PC-9 (cell line): ENCODE data around the gene METTL17. TPM values are rescaled to one million over a fixed set of nuclear protein-coding genes. Genes with fewer than 3 reads are reported as not detected.

ENCODE experiments used
- BruUV-seq: library from RNA; stranded (reverse); fragments of 400-500 nt; replicated peaks from 2 replicates; lab custom pipeline; 2021; lab: Mats Ljungman, UMichigan
- CTCF ChIA-PET: fragments of 300-600 bp; sonication (Branson Sonifier 250); formaldehyde crosslinking; loops from one replicate; lab custom pipeline; 2022; ENCODE audit warnings: antibody characterized with exemption; lab: Charles Lee
- POLR2A ChIA-PET: fragments of 300-600 bp; sonication (Branson Sonifier 250); formaldehyde crosslinking; loops from one replicate; lab custom pipeline; 2022; ENCODE audit warnings: antibody characterized with exemption; ENCODE audit not compliant: unreplicated experiment; lab: Charles Lee
- DNase-seq, 2 experiments: peaks; one replicate each; pipeline versions ENCODE4 v3.0.0 to v3.0.0-alpha.2; 2015 to 2022; ENCODE audit warnings: mixed read lengths in 1 of 2
- H2AFZ ChIP-seq: fragments of 200-600 bp; sonication (generic); 2 replicates; pipeline ENCODE4 v1.8.1; 2017; ENCODE audit warnings: antibody characterized with exemption
- H3F3A ChIP-seq: fragments of 200-600 bp; sonication (generic); 2 replicates; pipeline ENCODE4 v1.8.1; 2017; ENCODE audit warnings: antibody characterized with exemption, mild to moderate bottlenecking, low read depth; ENCODE audit not compliant: insufficient read depth
- H3K27ac ChIP-seq: fragments of 200-600 bp; sonication (generic); 2 replicates; pipeline ENCODE4 v1.6.1; 2016; ENCODE audit warnings: mixed run types
- H3K27me3 ChIP-seq: fragments of 200-600 bp; sonication (generic); 2 replicates; pipeline ENCODE4 v1.6.1; 2016; ENCODE audit warnings: low read depth, mixed run types; ENCODE audit not compliant: insufficient read depth
- H3K36me3 ChIP-seq: fragments of 200-600 bp; sonication (generic); 2 replicates; pipeline ENCODE4 v1.6.1; 2016; ENCODE audit warnings: low read depth, mixed run types
- H3K4me1 ChIP-seq: fragments of 200-600 bp; sonication (generic); replicated peaks from 2 replicates; pipeline ENCODE4 v1.6.1; 2016; ENCODE audit warnings: mixed run types; ENCODE audit not compliant: insufficient read depth
- H3K4me2 ChIP-seq: fragments of 200-600 bp; sonication (generic); 2 replicates; pipeline ENCODE4 v1.6.1; 2017; ENCODE audit warnings: mixed run types
- H3K4me3 ChIP-seq: fragments of 200-600 bp; sonication (generic); 2 replicates; pipeline ENCODE4 v1.6.1; 2016; ENCODE audit warnings: mixed run types
- H3K79me2 ChIP-seq: fragments of 200-600 bp; sonication (generic); 2 replicates; pipeline ENCODE4 v1.6.1; 2017; ENCODE audit warnings: low read depth, mixed run types
- H3K9me2 ChIP-seq: fragments of 200-600 bp; sonication (generic); 2 replicates; pipeline ENCODE4 v1.8.1; 2017; ENCODE audit warnings: mild to moderate bottlenecking; ENCODE audit not compliant: insufficient read depth
- H3K9me3 ChIP-seq: fragments of 200-600 bp; sonication (generic); 2 replicates; pipeline ENCODE4 v1.8.1; 2016; ENCODE audit warnings: low read depth; ENCODE audit not compliant: insufficient read depth
- H4K20me1 ChIP-seq: fragments of 200-600 bp; sonication (generic); 2 replicates; pipeline ENCODE4 v1.8.1; 2017; ENCODE audit not compliant: insufficient read depth
- EZH2 ChIP-seq: fragments of 200-600 bp; sonication (generic); IDR thresholded peaks from 2 replicates; pipeline ENCODE4 v1.8.0; 2017; ENCODE audit warnings: antibody characterized with exemption, low read depth
- intact Hi-C: fragments of 100-400 bp; cut with micrococcal nuclease; formaldehyde crosslinking; loops from one replicate; pipeline ENCODE4 v1.10.0; 2022; ENCODE audit not compliant: unreplicated experiment
- total RNA-seq: library from RNA; stranded (reverse); gene quantifications from 2 replicates; pipeline ENCODE4 v1.2.3, GENCODE V29; 2021
- TF ChIP-seq, protein P1 (sequence below): fragments of 200-600 bp; sonication (generic); conservative IDR thresholded peaks from 2 replicates; pipeline ENCODE4 v1.6.1; 2017; ENCODE audit warnings: mixed run types, antibody characterized with exemption, mild to moderate bottlenecking, moderate library complexity

The METTL17 gene
- total RNA-seq, 1 experiment from 2014 or later, result 51.2 TPM

DNA sequence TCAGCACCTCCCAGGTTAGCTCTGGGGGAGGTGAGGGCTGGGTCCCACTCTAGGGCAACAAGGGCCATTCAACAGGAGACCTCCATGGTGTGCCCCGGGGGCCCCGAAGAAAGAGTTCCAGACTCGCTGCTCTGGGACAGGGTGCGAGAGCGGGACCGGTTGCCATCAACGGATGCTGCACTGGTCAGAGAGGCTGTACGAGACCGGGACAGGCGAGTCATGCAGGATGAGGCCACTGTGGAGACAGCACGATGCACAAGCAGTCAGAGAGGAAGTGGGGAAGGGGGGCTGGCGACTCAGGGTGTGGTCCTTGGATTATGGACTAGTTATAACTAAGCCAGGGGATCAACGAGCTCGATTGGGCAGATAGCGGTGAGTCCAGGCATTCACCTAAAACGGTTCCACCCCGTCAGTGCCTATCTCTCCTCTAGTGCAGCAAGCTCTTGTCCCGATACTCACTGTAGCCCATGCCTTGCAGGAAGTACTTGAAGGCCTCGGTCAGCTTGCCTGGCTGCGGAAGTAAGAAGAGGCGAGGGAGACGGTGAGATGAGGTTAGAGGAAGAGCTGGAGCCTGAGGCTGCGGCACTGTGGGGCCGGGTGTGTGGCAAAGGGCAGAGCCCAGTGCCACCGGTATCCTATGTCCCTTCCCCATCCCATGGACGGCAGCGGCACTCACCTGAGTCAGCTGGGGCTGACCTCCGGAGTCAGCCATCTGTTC is 27.9 kb downstream of the METTL17 start:
- H3K4me1 ChIP-seq, result no peaks in the 10 kb centered on the region
- H3K9me3 ChIP-seq, result no peaks in the 10 kb centered on the region
- H3K79me2 ChIP-seq, result no peaks in the 10 kb centered on the region
- POLR2A ChIA-PET, result no interaction called here
- CTCF ChIA-PET, result interaction anchor here (0.9 kb wide), 1 partner anchor 47 kb away, joined by 3 read pairs; no protein-coding TSS in a partner anchor
- H3K4me3 ChIP-seq, result no peak overlapping the region
- no peak for DNase-seq
- TF ChIP-seq, protein P1, sequence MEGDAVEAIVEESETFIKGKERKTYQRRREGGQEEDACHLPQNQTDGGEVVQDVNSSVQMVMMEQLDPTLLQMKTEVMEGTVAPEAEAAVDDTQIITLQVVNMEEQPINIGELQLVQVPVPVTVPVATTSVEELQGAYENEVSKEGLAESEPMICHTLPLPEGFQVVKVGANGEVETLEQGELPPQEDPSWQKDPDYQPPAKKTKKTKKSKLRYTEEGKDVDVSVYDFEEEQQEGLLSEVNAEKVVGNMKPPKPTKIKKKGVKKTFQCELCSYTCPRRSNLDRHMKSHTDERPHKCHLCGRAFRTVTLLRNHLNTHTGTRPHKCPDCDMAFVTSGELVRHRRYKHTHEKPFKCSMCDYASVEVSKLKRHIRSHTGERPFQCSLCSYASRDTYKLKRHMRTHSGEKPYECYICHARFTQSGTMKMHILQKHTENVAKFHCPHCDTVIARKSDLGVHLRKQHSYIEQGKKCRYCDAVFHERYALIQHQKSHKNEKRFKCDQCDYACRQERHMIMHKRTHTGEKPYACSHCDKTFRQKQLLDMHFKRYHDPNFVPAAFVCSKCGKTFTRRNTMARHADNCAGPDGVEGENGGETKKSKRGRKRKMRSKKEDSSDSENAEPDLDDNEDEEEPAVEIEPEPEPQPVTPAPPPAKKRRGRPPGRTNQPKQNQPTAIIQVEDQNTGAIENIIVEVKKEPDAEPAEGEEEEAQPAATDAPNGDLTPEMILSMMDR, result no peak
- TF ChIP-seq EZH2, result no peak
- no peak overlapping the region for H2AFZ ChIP-seq
- no peaks in the 10 kb centered on the region for H3K27me3 ChIP-seq
- no peak overlapping the region for H3K27ac ChIP-seq
- no peaks in the 10 kb centered on the region for H4K20me1 ChIP-seq
- no peaks in the 10 kb centered on the region for H3K36me3 ChIP-seq
- BruUV-seq, result no TSS peak
- H3K9me2 ChIP-seq, result no peaks in the 10 kb centered on the region
- intact Hi-C loops, result loop anchor here (10.0 kb wide), 1 partner anchor 47 kb away; no protein-coding TSS in a partner anchor
- no peaks in the 10 kb centered on the region for H3F3A ChIP-seq
- no peak overlapping the region for H3K4me2 ChIP-seq

DNA sequence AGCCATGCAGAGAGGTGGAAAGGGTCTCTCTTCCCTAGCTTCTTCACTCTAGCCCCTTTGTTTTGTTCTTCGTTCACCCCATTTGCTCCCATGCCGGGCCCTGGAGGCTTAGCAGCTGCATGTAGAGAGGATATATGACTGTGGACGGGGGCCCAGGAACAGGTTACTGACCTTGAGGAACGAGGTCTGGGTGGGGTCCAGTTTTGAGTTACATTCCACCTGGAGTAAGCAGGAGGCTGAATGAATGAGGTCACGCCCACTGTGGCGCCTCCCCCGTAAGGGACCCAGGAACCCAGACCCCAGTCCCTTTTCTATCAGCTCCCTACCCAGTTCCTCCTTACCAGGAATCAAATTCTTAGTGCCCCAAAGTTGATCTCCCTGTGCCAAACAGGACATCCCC is 28.5 kb downstream of the METTL17 start:
- DNase-seq, result no peak
- Histone ChIP-seq H3K79me2 (no peaks in the 10 kb centered on the region), H3K9me2 (no peaks in the 10 kb centered on the region), H3K9me3 (no peaks in the 10 kb centered on the region), H3K27ac (no peak overlapping the region), H2AFZ (no peak overlapping the region), H3F3A (no peaks in the 10 kb centered on the region), H3K36me3 (no peaks in the 10 kb centered on the region), H3K27me3 (no peaks in the 10 kb centered on the region), H3K4me1 (no peaks in the 10 kb centered on the region), H3K4me3 (no peak overlapping the region), H3K4me2 (no peak overlapping the region), H4K20me1 (no peaks in the 10 kb centered on the region)
- POLR2A ChIA-PET, result no interaction called here
- TF ChIP-seq, protein P1, result no peak
- no peak for TF ChIP-seq EZH2
- CTCF ChIA-PET, result interaction anchor here (0.9 kb wide), 1 partner anchor 48 kb away, joined by 3 read pairs; no protein-coding TSS in a partner anchor
- intact Hi-C loops, result loop anchor here (10.0 kb wide), 1 partner anchor 47 kb away; no protein-coding TSS in a partner anchor
- no TSS peak for BruUV-seq

DNA sequence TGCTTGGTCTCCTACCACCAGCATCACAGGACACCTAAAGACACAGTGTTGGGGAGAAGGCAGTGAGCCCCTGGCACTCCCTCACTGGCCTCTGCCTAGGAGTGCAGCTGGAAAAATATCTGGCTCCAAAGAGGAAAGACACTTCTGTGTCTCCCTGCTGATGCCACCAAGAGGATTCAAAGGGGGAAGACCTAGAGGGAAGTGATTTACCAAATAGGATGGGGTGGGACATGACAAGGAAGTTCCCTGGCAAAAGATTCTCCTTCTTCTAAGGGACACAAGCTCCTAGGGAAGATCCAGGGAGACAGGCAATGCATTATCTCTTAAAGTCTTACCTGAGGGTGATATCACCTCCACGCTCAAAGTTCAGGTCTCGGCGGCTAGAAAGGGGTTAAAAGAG is 29.0 kb downstream of the METTL17 start:
- CTCF ChIA-PET, result no interaction called here
- no peaks in the 10 kb centered on the region for H3K27me3 ChIP-seq
- H4K20me1 ChIP-seq, result no peaks in the 10 kb centered on the region
- H3K9me3 ChIP-seq, result no peaks in the 10 kb centered on the region
- BruUV-seq, result no TSS peak
- DNase-seq, result no peak
- H3K27ac ChIP-seq, result no peak overlapping the region
- H3K79me2 ChIP-seq, result no peaks in the 10 kb centered on the region
- H3K4me3 ChIP-seq, result no peak overlapping the region
- TF ChIP-seq EZH2, result no peak
- TF ChIP-seq, protein P1, result no peak
- intact Hi-C loops, result loop anchor here (10.0 kb wide), 1 partner anchor 46 kb away; no protein-coding TSS in a partner anchor
- no peak overlapping the region for H3K4me2 ChIP-seq
- no peak overlapping the region for H2AFZ ChIP-seq
- POLR2A ChIA-PET, result no interaction called here
- no peaks in the 10 kb centered on the region for H3K9me2 ChIP-seq
- H3K36me3 ChIP-seq, result no peaks in the 10 kb centered on the region
- no peaks in the 10 kb centered on the region for H3F3A ChIP-seq
- H3K4me1 ChIP-seq, result no peaks in the 10 kb centered on the region
